Measurements from ENCODE around the gene AGPS. TPM values are rescaled to one million over a fixed set of nuclear protein-coding genes. Genes with fewer than 3 reads are reported as not detected.

Gene AGPS
- 67.0 TPM for total RNA-seq

DNA sequence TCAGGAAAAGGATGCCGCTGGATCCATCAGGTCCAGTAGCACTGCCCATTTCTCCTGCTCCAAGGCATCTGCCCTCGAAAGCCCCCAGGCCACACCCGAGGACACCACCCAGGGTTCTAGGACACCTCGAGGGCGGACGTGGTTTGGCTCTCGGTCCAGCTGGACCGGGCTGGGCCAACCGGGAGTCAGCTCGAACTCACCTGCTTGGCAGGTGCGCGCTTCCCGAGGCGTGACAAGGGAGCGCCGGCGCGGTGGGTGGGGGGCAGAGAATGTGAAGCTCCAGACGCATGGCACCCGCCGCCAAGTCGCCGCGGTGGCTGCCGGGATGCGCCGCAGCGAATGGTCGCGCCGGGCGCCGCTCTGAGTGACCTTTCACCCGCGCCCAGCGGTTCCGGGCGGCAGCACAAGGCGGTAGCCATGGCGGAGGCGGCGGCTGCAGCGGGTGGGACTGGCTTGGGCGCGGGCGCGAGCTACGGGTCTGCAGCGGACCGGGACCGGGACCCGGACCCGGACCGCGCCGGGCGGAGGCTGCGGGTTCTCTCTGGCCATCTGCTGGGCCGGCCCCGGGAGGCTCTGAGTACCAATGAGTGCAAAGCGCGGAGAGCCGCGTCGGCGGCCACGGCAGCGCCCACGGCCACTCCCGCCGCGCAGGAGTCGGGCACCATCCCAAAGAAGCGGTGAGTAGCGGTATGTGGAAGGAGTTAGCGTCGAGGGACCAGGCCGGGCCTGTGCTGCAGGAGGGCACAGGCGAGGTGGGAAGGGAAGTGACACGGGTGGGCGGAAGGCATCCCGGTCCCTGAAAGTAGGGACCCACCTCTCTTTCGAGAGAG is at the start of gene AGPS:
Gene AGPS, plus strand, starts transcription at position 401 of the 830 bp plus-strand sequence. Its CDS starts 17 bp downstream, at position 418.

Small RNA genes lying within 50 kb of the gene (small RNA-seq; reads per million reads assigned to genes)
- not detected for gene RF01210 (ENCODE audit: low replicate concordance)

Other genes with a start within 250 kb of the AGPS start
- 120 TPM for gene HNRNPA3, start 180.0 kb upstream of the AGPS start, total RNA-seq
- 15.7 TPM for gene NFE2L2, start 128.0 kb upstream of the AGPS start, total RNA-seq